Brain microvascular endothelial cell (primary cell): ENCODE results near the gene SLC25A51.

ENCODE experiments used
- DNase-seq: peaks from one replicate; pipeline ENCODE4 v3.0.0-alpha.2; 2020
- H3K27ac ChIP-seq: fragments of 250-450 bp; sonication (Bioruptor Pico); 2 replicates; pipeline ENCODE4 v1.5.1; 2020; ENCODE audit warnings: mild to moderate bottlenecking, moderate library complexity
- H3K27me3 ChIP-seq: fragments of 250-450 bp; sonication (Bioruptor Pico); replicated peaks from 2 replicates; pipeline ENCODE4 v1.5.1; 2020; ENCODE audit warnings: mild to moderate bottlenecking
- H3K36me3 ChIP-seq: fragments of 250-450 bp; sonication (Bioruptor Pico); replicated peaks from 2 replicates; pipeline ENCODE4 v1.5.1; 2020; ENCODE audit warnings: mild to moderate bottlenecking
- H3K4me3 ChIP-seq: 2 replicates; pipeline ENCODE4 v1.5.1; 2011; ENCODE audit warnings: low read depth, mild to moderate bottlenecking, control low read depth, low read length, moderate library complexity
- CTCF ChIP-seq: IDR thresholded peaks from 2 replicates; pipeline ENCODE4 v1.5.1; 2011; ENCODE audit warnings: low read depth, mild to moderate bottlenecking, moderate library complexity, low read length, control low read depth, inconsistent platforms; ENCODE audit errors: missing control alignments
- in situ Hi-C: cut with HindIII; loops from 2 replicates; pipeline ENCODE4 v1.10.0; 2017; ENCODE audit warnings: low sequenced_read_pairs, low pct_ligation_motif_present

Gene SLC25A51

GRCh38 chr9:37944671-37945481 lies 40.9 kb upstream of the SLC25A51 start:
- H3K27me3 ChIP-seq, result no peaks in the 10 kb centered on the region
- no peak overlapping the region for H3K4me3 ChIP-seq
- in situ Hi-C loops, result no loop called here
- peaks cover 50% of the 10 kb centered on the region for H3K36me3 ChIP-seq
- no peak for DNase-seq
- TF ChIP-seq CTCF, result no peak
- peak overlapping the region; percentile 43 for H3K27ac ChIP-seq

- in situ Hi-C loops, result no loop called here
- H3K27me3 ChIP-seq, result no peaks in the 10 kb centered on the region
- peaks cover 54% of the 10 kb centered on the region for H3K36me3 ChIP-seq
- TF ChIP-seq CTCF, result no peak
- H3K4me3 ChIP-seq, result no peak overlapping the region
- no peak for DNase-seq
- H3K27ac ChIP-seq, result peak overlapping the region; percentile 43
Measured at GRCh38 chr9:37944266-37944650, 40.3 kb upstream of the SLC25A51 start.

DNA sequence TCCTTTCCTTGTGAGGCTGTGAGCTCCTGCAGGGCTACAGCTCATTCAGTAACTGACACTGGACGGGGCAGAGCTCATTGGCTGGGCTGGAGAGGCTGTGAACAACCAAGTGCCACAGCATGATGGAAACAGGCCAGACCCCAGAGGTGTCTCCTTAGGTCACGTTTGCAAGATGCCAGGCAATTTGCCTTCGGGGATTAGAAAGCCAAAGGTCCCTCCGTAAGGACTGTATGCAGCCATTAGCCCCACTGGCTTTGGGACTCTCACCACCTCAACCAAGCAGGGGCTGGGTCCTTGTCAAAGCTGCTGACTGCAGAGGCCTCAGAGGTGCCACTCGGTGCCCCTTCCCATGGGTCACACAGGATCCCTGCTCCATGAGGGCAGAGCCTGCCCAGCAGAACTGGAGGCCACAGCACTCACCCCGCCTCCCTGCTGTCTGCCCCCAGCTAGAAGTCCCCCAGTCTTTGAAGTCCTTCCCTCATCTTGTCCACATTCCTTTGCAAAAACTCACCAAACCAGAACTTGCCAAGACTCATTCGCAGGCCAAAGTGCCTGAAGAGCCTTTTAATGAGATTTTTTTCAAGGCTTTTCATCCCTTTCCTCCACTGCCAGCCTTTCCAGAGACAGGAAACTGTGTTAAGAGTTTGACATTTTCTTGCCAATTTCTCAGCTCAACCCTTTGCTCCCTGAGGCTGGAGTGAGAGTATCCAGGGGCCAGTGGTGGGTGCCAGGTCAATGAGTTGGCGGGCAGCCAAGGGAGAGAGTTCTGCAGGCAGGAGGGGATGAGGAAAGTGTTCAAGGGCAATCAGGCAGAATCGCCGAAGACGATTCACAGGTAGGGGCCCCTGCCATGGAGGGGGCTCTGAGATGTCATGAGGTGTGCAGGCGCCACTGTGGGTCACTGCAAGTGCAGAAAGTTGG lies 39.7 kb upstream of the SLC25A51 start:
- TF ChIP-seq CTCF, result no peak
- no peaks in the 10 kb centered on the region for H3K27me3 ChIP-seq
- peak; percentile 75 for DNase-seq
- in situ Hi-C loops, result no loop called here
- H3K27ac ChIP-seq, result peak overlapping the region; percentile 43
- no peak overlapping the region for H3K4me3 ChIP-seq
- H3K36me3 ChIP-seq, result peaks cover 54% of the 10 kb centered on the region

- no peak overlapping the region for H3K27ac ChIP-seq
- peaks cover 46% of the 10 kb centered on the region for H3K36me3 ChIP-seq
- no peak overlapping the region for H3K4me3 ChIP-seq
- in situ Hi-C loops, result no loop called here
- TF ChIP-seq CTCF, result no peak
- H3K27me3 ChIP-seq, result no peaks in the 10 kb centered on the region
- no peak for DNase-seq
Measured at GRCh38 chr9:37942621-37943344, 38.9 kb upstream of the SLC25A51 start.

- Histone ChIP-seq H3K4me3 (no peak overlapping the region), H3K36me3 (peaks cover 31% of the 10 kb centered on the region), H3K27ac (no peak overlapping the region), H3K27me3 (no peaks in the 10 kb centered on the region)
- in situ Hi-C loops, result no loop called here
- TF ChIP-seq CTCF, result peak; percentile 4
- DNase-seq, result no peak
Measured at GRCh38 chr9:37941253-37941652, 37.3 kb upstream of the SLC25A51 start.
